ENCODE measurements around the gene RFPL2.

- no peak for TF ChIP-seq ZNF274 (IDR thresholded peaks at IDR 0.05; ENCODE audit: low read depth, low read length)
- TF ChIP-seq SUZ12 (IDR thresholded peaks at IDR 0.05; ENCODE audit: extremely low read depth, insufficient read depth, insufficient read length): no peak
- no peak for TF ChIP-seq YY1 (IDR thresholded peaks at IDR 0.05; ENCODE audit: insufficient read depth, insufficient read length)
These were observed 60.2 kb downstream of the RFPL2 start for GRCh38 chr22:32144496-32145274.
